ENCODE results near the gene ALDH3B1.

- TF ChIP-seq, protein P1, sequence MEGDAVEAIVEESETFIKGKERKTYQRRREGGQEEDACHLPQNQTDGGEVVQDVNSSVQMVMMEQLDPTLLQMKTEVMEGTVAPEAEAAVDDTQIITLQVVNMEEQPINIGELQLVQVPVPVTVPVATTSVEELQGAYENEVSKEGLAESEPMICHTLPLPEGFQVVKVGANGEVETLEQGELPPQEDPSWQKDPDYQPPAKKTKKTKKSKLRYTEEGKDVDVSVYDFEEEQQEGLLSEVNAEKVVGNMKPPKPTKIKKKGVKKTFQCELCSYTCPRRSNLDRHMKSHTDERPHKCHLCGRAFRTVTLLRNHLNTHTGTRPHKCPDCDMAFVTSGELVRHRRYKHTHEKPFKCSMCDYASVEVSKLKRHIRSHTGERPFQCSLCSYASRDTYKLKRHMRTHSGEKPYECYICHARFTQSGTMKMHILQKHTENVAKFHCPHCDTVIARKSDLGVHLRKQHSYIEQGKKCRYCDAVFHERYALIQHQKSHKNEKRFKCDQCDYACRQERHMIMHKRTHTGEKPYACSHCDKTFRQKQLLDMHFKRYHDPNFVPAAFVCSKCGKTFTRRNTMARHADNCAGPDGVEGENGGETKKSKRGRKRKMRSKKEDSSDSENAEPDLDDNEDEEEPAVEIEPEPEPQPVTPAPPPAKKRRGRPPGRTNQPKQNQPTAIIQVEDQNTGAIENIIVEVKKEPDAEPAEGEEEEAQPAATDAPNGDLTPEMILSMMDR (conservative IDR thresholded peaks at IDR 0.05; ENCODE audit: low read depth, low read length) = no peak
- TF ChIP-seq CEBPB (IDR thresholded peaks at IDR 0.05; ENCODE audit: low read depth, low read length) (no peak), POLR2A (IDR thresholded peaks at IDR 0.05; ENCODE audit: low read depth, low read length) (no peak), SMC3 (IDR thresholded peaks at IDR 0.05; ENCODE audit: low read depth, low read length) (no peak), MAFK (IDR thresholded peaks at IDR 0.05; ENCODE audit: low read depth, low read length) (no peak), MXI1 (IDR thresholded peaks at IDR 0.05; ENCODE audit: borderline replicate concordance, low read depth, low read length) (no peak), MAZ (IDR thresholded peaks at IDR 0.05; ENCODE audit: borderline replicate concordance, low read depth, low read length) (no peak), RCOR1 (IDR thresholded peaks at IDR 0.05; ENCODE audit: insufficient replicate concordance, low read length) (no peak), RAD21 (IDR thresholded peaks at IDR 0.05; ENCODE audit: low read length) (no peak), ELK1 (IDR thresholded peaks at IDR 0.05; ENCODE audit: borderline replicate concordance, low read depth, low read length) (no peak), RFX5 (IDR thresholded peaks at IDR 0.05; ENCODE audit: low read depth, low read length) (no peak)
- TF ChIP-seq, protein P2, sequence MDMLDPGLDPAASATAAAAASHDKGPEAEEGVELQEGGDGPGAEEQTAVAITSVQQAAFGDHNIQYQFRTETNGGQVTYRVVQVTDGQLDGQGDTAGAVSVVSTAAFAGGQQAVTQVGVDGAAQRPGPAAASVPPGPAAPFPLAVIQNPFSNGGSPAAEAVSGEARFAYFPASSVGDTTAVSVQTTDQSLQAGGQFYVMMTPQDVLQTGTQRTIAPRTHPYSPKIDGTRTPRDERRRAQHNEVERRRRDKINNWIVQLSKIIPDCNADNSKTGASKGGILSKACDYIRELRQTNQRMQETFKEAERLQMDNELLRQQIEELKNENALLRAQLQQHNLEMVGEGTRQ (IDR thresholded peaks at IDR 0.05; ENCODE audit: low read depth, low read length) = no peak
Observed at GRCh38 chr11:68016161-68016903, 6.2 kb downstream of the ALDH3B1 start.

Data from IMR-90 (cell line).